ENCODE measurements around the gene NF2. TPM values are rescaled to one million over a fixed set of nuclear protein-coding genes. Genes with fewer than 3 reads are reported as not detected.

NF2 gene
- total and polyA plus RNA-seq, 9 donors, result 6.8 to 51.3 (median 30.6) TPM

- 58 to 71% (median 60%) methylated on average over 2 of the region's 2 CpGs for WGBS, 3 donors
- Histone ChIP-seq H3K4me1 (ENCODE audit: insufficient read depth) (no peaks in the 10 kb centered on the region), H3K27ac (no peak overlapping the region), H3K36me3 (no peaks in the 10 kb centered on the region), H3K4me3 (no peak overlapping the region), H3K27me3 (no peaks in the 10 kb centered on the region), H3K9me3 (no peaks in the 10 kb centered on the region)
- DNase-seq, result no peak
- intact Hi-C loops (cut with DNase I), result no loop called here
- no peak for TF ChIP-seq EP300 (IDR thresholded peaks at IDR 0.05)
- TF ChIP-seq POLR2A (IDR thresholded peaks at IDR 0.05), result no peak
- TF ChIP-seq, protein P1, sequence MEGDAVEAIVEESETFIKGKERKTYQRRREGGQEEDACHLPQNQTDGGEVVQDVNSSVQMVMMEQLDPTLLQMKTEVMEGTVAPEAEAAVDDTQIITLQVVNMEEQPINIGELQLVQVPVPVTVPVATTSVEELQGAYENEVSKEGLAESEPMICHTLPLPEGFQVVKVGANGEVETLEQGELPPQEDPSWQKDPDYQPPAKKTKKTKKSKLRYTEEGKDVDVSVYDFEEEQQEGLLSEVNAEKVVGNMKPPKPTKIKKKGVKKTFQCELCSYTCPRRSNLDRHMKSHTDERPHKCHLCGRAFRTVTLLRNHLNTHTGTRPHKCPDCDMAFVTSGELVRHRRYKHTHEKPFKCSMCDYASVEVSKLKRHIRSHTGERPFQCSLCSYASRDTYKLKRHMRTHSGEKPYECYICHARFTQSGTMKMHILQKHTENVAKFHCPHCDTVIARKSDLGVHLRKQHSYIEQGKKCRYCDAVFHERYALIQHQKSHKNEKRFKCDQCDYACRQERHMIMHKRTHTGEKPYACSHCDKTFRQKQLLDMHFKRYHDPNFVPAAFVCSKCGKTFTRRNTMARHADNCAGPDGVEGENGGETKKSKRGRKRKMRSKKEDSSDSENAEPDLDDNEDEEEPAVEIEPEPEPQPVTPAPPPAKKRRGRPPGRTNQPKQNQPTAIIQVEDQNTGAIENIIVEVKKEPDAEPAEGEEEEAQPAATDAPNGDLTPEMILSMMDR (IDR thresholded peaks at IDR 0.05), result no peak
Observed at GRCh38 chr22:29570912-29571549, 32.4 kb upstream of the NF2 start.

DNA sequence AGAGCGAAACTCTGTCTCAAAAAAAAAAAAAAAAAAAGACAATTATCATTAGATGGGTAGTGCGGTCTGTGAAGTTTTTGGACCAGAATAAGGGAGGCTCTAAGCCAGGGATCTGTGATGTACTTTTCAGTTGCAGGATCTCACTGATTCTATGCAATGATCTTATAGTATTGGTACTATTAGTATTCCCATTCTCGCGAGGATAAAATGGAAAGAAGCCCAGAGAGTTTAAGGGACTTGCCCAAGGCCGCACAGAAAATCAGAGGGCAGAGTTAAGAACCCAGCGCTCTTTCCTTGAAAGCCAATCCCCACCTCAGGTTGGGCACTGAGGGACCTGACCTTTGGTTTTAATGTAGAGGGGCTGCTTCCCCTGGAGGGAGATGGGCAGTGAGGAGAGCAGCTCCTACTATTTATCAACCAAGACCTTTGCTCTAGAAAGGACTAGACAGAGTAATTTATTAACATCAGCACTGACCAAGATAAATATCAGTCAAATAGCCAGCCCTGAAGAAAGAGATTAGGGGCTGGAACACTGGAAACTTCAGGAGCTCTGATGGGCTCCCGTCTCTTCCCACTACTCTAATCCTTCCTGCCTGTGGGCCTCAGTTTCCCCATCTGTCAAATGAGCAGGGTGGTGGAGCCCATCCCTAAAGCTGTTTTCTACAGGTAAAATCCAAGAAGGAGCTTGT is 28.5 kb upstream of the NF2 start:
- no peak overlapping the region for H3K4me3 ChIP-seq
- H3K27me3 ChIP-seq, result no peaks in the 10 kb centered on the region
- TF ChIP-seq, protein P1 (IDR thresholded peaks at IDR 0.05), result no peak
- TF ChIP-seq EP300 (IDR thresholded peaks at IDR 0.05) (no peak), POLR2A (IDR thresholded peaks at IDR 0.05) (no peak)
- no peak overlapping the region for H3K27ac ChIP-seq
- WGBS, 3 donors, result 75 to 87% (median 86%) methylated on average over 7 of the region's 7 CpGs
- no peak for DNase-seq
- intact Hi-C loops (cut with DNase I), result no loop called here
- H3K36me3 ChIP-seq, result no peaks in the 10 kb centered on the region
- no peaks in the 10 kb centered on the region for H3K4me1 ChIP-seq (ENCODE audit: insufficient read depth)
- H3K9me3 ChIP-seq, result no peaks in the 10 kb centered on the region

GRCh38 chr22:29578462-29579200 is 24.8 kb upstream of the NF2 start:
- no peaks in the 10 kb centered on the region for H3K27me3 ChIP-seq
- TF ChIP-seq EP300 (IDR thresholded peaks at IDR 0.05), result no peak
- TF ChIP-seq, protein P1 (IDR thresholded peaks at IDR 0.05), result no peak
- TF ChIP-seq POLR2A (IDR thresholded peaks at IDR 0.05), result no peak
- DNase-seq, result no peak
- H3K27ac ChIP-seq, result no peak overlapping the region
- H3K4me3 ChIP-seq, result no peak overlapping the region
- intact Hi-C loops (cut with DNase I), result no loop called here
- WGBS, 3 donors, result 82 to 87% (median 84%) methylated on average over 10 of the region's 10 CpGs
- no peaks in the 10 kb centered on the region for H3K9me3 ChIP-seq
- no peaks in the 10 kb centered on the region for H3K4me1 ChIP-seq (ENCODE audit: insufficient read depth)
- no peaks in the 10 kb centered on the region for H3K36me3 ChIP-seq

GRCh38 chr22:29580200-29580810 is 23.1 kb upstream of the NF2 start:
- no peaks in the 10 kb centered on the region for H3K27me3 ChIP-seq
- H3K27ac ChIP-seq, result peak overlapping the region in 1 of 2 donors; percentile 57
- no peaks in the 10 kb centered on the region for H3K36me3 ChIP-seq
- DNase-seq, result peak in 1 of 5 donors; percentile 40
- WGBS, 3 donors, result 18 to 27% (median 25%) methylated on average over 8 of the region's 8 CpGs
- TF ChIP-seq, protein P1 (IDR thresholded peaks at IDR 0.05), result no peak
- no peak for TF ChIP-seq EP300 (IDR thresholded peaks at IDR 0.05)
- no peak for TF ChIP-seq POLR2A (IDR thresholded peaks at IDR 0.05)
- H3K9me3 ChIP-seq, result no peaks in the 10 kb centered on the region
- H3K4me1 ChIP-seq (ENCODE audit: insufficient read depth), result no peaks in the 10 kb centered on the region
- intact Hi-C loops (cut with DNase I), result no loop called here
- peak overlapping the region; percentile 71 for H3K4me3 ChIP-seq

Measured in ovary (tissue), 9 donors.